GM12878 (cell line): ENCODE measurements around the gene KLHDC1.

Experiments
- CBX3 ChIP-seq: fragments of 200-600 bp; sonication (generic); IDR thresholded peaks from 2 replicates; pipeline ENCODE4 v1.6.1; 2016; ENCODE audit warnings: low read depth, borderline replicate concordance
- CBX5 ChIP-seq: sonication (generic); IDR thresholded peaks from 2 replicates; pipeline ENCODE4 v1.6.1; 2016; ENCODE audit warnings: low read depth, moderate library complexity, mild to moderate bottlenecking, inconsistent platforms
- CEBPB ChIP-seq, 2 experiments: fragments of 150-350 bp in 1 of 2; IDR thresholded peaks; 2 replicates each; pipeline ENCODE4 v1.6.1; 2012 to 2014; ENCODE audit warnings: low read depth in 2 of 2, low read length in 2 of 2, borderline replicate concordance in 1 of 2, inconsistent platforms in 1 of 2
- EP300 ChIP-seq, 2 experiments: fragments of 150-350 bp in 1 of 2; IDR thresholded peaks; 2 replicates each; pipeline ENCODE4 v1.6.1; 2011 to 2012; ENCODE audit warnings: low read depth in 2 of 2, low read length in 2 of 2, borderline replicate concordance in 1 of 2, improper control_type of control experiment in 1 of 2, inconsistent platforms in 1 of 2; ENCODE audit not compliant: control insufficient read depth in 1 of 2
- EZH2 ChIP-seq: IDR thresholded peaks from 2 replicates; pipeline ENCODE4 v1.6.1; 2012; ENCODE audit warnings: low read depth, mild to moderate bottlenecking, control low read depth, inconsistent platforms, low read length, borderline replicate concordance; ENCODE audit not compliant: control insufficient read depth
- KDM1A ChIP-seq: fragments of 200-600 bp; sonication (generic); IDR thresholded peaks from 2 replicates; pipeline ENCODE4 v1.6.1; 2016; ENCODE audit warnings: borderline replicate concordance
- POLR2A ChIP-seq: IDR thresholded peaks from 2 replicates; pipeline ENCODE4 v1.6.1; 2011; ENCODE audit warnings: low read depth, mild to moderate bottlenecking, low read length
- RB1 ChIP-seq: fragments of 450-650 bp; formaldehyde crosslinking; IDR thresholded peaks from 2 replicates; pipeline ENCODE4 v1.6.1; 2017; ENCODE audit warnings: mild to moderate bottlenecking, borderline replicate concordance
- ZNF24 ChIP-seq: fragments of 450-650 bp; IDR thresholded peaks from 2 replicates; pipeline ENCODE4 v1.6.1; 2017; ENCODE audit warnings: antibody characterized with exemption, mild to moderate bottlenecking
- TF ChIP-seq, protein P1 (sequence below): IDR thresholded peaks from 2 replicates; pipeline ENCODE4 v1.6.1; 2011; ENCODE audit warnings: low read depth, low read length, improper control_type of control experiment, borderline replicate concordance
- TF ChIP-seq, protein P2 (sequence below): IDR thresholded peaks from 2 replicates; pipeline ENCODE4 v1.6.1; 2012; ENCODE audit warnings: low read length, inconsistent platforms
- TF ChIP-seq, protein P3 (sequence below): IDR thresholded peaks from 2 replicates; pipeline ENCODE4 v1.6.1; 2012; ENCODE audit warnings: low read depth, low read length, improper control_type of control experiment
- TF ChIP-seq, protein P4 (sequence below), 3 experiments: IDR thresholded peaks in 2 of 3; conservative IDR thresholded peaks in 1 of 3; 2 replicates each; pipeline ENCODE4 v1.5.1; 2011; ENCODE audit warnings: low read depth in 3 of 3, low read length in 3 of 3, mild to moderate bottlenecking in 3 of 3, control low read depth in 2 of 3, moderate library complexity in 2 of 3, inconsistent platforms in 1 of 3, mixed read lengths in 1 of 3; ENCODE audit not compliant: control insufficient read depth in 2 of 3, insufficient read depth in 1 of 3; ENCODE audit errors: extremely low read depth in 1 of 3
- TF ChIP-seq, protein P5 (sequence below): fragments of 450-650 bp; formaldehyde crosslinking; IDR thresholded peaks from 2 replicates; pipeline ENCODE4 v1.4.0; 2022; ENCODE audit warnings: mild to moderate bottlenecking, moderate library complexity

DNA sequence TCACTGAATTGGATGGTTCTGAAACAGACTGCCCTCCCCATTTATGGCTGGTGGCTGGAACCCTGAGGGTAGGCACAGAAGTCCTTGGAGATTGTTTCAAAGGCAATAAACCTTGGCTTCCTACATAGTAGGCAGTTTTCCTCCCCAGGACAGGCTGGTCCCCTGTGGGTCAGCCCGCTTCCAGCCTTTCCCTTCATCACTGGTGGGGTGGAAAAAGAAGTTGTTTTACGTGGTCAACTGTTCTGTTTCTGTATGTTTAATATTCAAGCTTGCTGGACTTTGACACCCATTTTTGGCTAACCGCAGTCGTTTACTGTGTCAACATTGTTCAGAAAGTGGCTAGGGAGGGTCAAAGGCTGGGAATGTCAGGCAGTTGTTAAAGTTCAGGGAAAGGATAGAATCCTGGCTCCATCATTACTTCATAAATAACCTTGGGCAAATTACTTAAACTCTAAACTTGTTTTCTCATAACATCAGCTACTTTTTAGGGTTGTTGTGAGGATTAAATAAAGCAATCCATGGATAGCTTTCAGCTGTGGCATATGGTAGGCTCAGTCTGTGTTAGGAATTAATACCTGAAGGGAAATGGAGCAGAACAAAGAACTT, 77.4 kb downstream of the KLHDC1 start:
- TF ChIP-seq RB1, result no peak
- no peak for TF ChIP-seq CEBPB (IDR thresholded peaks at IDR 0.05; ENCODE audit: borderline replicate concordance in 1 of 2, low read depth in 2 of 2, low read length in 2 of 2)
- TF ChIP-seq, protein P1, sequence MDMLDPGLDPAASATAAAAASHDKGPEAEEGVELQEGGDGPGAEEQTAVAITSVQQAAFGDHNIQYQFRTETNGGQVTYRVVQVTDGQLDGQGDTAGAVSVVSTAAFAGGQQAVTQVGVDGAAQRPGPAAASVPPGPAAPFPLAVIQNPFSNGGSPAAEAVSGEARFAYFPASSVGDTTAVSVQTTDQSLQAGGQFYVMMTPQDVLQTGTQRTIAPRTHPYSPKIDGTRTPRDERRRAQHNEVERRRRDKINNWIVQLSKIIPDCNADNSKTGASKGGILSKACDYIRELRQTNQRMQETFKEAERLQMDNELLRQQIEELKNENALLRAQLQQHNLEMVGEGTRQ, result no peak
- TF ChIP-seq POLR2A, result no peak
- TF ChIP-seq, protein P2, sequence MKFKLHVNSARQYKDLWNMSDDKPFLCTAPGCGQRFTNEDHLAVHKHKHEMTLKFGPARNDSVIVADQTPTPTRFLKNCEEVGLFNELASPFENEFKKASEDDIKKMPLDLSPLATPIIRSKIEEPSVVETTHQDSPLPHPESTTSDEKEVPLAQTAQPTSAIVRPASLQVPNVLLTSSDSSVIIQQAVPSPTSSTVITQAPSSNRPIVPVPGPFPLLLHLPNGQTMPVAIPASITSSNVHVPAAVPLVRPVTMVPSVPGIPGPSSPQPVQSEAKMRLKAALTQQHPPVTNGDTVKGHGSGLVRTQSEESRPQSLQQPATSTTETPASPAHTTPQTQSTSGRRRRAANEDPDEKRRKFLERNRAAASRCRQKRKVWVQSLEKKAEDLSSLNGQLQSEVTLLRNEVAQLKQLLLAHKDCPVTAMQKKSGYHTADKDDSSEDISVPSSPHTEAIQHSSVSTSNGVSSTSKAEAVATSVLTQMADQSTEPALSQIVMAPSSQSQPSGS, result no peak
- TF ChIP-seq CBX5, result no peak
- TF ChIP-seq ZNF24, result no peak
- TF ChIP-seq, protein P3, sequence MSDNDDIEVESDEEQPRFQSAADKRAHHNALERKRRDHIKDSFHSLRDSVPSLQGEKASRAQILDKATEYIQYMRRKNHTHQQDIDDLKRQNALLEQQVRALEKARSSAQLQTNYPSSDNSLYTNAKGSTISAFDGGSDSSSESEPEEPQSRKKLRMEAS, result no peak
- TF ChIP-seq EZH2, result no peak
- TF ChIP-seq EP300 (IDR thresholded peaks at IDR 0.05; ENCODE audit: borderline replicate concordance in 1 of 2, control insufficient read depth in 1 of 2, low read depth in 2 of 2, low read length in 2 of 2), result no peak
- TF ChIP-seq, protein P4, sequence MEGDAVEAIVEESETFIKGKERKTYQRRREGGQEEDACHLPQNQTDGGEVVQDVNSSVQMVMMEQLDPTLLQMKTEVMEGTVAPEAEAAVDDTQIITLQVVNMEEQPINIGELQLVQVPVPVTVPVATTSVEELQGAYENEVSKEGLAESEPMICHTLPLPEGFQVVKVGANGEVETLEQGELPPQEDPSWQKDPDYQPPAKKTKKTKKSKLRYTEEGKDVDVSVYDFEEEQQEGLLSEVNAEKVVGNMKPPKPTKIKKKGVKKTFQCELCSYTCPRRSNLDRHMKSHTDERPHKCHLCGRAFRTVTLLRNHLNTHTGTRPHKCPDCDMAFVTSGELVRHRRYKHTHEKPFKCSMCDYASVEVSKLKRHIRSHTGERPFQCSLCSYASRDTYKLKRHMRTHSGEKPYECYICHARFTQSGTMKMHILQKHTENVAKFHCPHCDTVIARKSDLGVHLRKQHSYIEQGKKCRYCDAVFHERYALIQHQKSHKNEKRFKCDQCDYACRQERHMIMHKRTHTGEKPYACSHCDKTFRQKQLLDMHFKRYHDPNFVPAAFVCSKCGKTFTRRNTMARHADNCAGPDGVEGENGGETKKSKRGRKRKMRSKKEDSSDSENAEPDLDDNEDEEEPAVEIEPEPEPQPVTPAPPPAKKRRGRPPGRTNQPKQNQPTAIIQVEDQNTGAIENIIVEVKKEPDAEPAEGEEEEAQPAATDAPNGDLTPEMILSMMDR (IDR thresholded peaks at IDR 0.05 in 2 of 3, conservative IDR thresholded peaks at IDR 0.05 in 1 of 3; ENCODE audit: control insufficient read depth in 2 of 3, extremely low read depth in 1 of 3, insufficient read depth in 1 of 3, low read depth in 3 of 3, low read length in 3 of 3), result no peak
- no peak for TF ChIP-seq KDM1A
- TF ChIP-seq, protein P5, sequence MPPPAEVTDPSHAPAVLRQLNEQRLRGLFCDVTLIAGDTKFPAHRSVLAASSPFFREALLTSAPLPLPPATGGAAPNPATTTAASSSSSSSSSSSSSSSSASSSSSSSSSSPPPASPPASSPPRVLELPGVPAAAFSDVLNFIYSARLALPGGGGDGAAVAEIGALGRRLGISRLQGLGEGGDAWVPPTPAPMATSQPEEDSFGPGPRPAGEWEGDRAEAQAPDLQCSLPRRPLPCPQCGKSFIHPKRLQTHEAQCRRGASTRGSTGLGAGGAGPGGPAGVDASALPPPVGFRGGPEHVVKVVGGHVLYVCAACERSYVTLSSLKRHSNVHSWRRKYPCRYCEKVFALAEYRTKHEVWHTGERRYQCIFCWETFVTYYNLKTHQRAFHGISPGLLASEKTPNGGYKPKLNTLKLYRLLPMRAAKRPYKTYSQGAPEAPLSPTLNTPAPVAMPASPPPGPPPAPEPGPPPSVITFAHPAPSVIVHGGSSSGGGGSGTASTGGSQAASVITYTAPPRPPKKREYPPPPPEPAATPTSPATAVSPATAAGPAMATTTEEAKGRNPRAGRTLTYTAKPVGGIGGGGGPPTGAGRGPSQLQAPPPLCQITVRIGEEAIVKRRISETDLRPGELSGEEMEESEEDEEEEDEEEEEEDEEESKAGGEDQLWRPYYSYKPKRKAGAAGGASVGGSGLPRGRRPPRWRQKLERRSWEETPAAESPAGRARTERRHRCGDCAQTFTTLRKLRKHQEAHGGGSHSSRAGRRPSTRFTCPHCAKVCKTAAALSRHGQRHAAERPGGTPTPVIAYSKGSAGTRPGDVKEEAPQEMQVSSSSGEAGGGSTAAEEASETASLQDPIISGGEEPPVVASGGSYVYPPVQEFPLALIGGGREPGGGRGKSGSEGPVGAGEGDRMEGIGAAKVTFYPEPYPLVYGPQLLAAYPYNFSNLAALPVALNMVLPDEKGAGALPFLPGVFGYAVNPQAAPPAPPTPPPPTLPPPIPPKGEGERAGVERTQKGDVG (CRISPR knock-in tag), result no peak
- TF ChIP-seq CBX3, result no peak
